GM13977 (cell line): ENCODE results near the gene C16orf96.

ENCODE experiments used
- DNase-seq: peaks from one replicate; pipeline ENCODE4 v3.0.0; 2012; ENCODE audit warnings: low spot score
- in situ Hi-C: fragments of 300-500 bp; cut with MboI; formaldehyde crosslinking; loops from one replicate; pipeline ENCODE4 v1.12.0; 2022; ENCODE audit warnings: low sequenced_read_pairs, low pct_unique_long_range_greater_than_20kb, mixed read lengths, inconsistent platforms; ENCODE audit not compliant: unreplicated experiment
- TF ChIP-seq, protein P1 (sequence below): IDR thresholded peaks from 2 replicates; pipeline ENCODE4 v1.5.1; 2012; ENCODE audit warnings: mild to moderate bottlenecking, control low read depth; ENCODE audit not compliant: insufficient read depth; ENCODE audit errors: extremely low read depth, missing control alignments

The C16orf96 gene

DNA sequence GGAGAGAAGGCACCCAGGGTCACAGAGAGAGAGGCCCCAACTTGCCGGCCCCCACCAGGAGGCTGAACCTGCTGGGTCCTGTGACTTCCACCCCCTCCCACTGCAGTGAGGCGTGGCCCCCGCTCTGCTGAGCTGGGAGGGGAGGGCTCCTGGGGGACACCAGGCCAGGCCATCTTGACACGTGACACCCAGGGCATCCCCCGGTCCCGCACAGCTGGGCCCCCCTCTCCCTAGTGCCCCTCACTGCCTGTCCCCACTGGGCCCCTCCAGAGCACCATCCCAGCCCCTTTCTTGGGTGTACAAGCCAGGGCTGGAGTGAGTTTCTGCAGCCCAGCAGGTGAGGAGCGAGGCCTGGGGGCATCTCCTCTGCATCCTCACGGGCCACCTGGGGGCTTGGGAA, 46.2 kb downstream of the C16orf96 start:
- no peak for DNase-seq
- in situ Hi-C loops: no loop called here
- TF ChIP-seq, protein P1, sequence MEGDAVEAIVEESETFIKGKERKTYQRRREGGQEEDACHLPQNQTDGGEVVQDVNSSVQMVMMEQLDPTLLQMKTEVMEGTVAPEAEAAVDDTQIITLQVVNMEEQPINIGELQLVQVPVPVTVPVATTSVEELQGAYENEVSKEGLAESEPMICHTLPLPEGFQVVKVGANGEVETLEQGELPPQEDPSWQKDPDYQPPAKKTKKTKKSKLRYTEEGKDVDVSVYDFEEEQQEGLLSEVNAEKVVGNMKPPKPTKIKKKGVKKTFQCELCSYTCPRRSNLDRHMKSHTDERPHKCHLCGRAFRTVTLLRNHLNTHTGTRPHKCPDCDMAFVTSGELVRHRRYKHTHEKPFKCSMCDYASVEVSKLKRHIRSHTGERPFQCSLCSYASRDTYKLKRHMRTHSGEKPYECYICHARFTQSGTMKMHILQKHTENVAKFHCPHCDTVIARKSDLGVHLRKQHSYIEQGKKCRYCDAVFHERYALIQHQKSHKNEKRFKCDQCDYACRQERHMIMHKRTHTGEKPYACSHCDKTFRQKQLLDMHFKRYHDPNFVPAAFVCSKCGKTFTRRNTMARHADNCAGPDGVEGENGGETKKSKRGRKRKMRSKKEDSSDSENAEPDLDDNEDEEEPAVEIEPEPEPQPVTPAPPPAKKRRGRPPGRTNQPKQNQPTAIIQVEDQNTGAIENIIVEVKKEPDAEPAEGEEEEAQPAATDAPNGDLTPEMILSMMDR: no peak

DNA sequence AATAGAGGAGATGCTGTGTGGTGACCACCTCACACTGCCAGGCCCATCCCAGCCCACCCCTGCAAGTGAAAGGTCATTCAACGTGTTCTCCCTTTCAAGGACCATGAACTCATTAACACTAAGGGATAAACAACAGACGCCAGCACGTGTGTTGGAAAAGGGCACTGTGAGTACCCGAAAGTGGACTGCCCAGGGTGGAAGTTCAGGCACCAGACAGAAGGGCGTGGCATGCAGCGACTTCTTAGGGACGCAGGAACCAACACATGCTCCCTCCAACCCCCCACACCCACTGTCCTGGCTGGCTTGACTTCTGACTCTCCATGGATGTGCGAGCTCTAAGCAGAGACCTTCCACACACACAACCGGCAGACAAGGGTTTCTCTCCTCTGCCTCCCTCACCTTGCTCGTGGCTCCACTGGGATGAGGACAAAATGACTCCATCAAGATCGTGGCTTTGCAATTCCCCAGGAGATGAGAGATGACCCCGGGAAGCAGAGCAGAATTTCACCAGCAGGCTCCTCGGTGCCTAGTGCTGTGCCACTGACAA, 47.6 kb downstream of the C16orf96 start:
- TF ChIP-seq, protein P1: no peak
- no peak for DNase-seq
- in situ Hi-C loops: no loop called here

DNA sequence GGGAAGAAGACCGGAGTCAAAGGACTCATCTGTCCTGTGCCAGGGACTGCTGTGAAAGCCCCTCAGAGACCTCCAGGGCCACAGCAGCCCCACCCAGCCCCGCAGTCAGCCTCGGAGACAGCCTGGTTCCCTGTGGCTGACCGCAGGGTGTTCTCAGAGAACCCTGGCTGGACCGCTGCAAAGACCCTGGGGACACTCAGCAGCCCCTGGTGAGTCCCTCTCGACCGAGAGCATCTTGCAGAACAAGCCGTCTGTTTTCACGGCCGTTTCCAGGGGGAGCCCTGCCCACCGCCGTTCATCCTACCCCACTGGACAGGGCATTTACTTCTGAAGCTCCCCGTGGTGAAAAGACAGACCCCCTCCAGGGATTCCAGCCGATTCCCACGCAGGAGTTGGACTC, 48.3 kb downstream of the C16orf96 start:
- TF ChIP-seq, protein P1: no peak
- DNase-seq: no peak
- in situ Hi-C loops: no loop called here

DNA sequence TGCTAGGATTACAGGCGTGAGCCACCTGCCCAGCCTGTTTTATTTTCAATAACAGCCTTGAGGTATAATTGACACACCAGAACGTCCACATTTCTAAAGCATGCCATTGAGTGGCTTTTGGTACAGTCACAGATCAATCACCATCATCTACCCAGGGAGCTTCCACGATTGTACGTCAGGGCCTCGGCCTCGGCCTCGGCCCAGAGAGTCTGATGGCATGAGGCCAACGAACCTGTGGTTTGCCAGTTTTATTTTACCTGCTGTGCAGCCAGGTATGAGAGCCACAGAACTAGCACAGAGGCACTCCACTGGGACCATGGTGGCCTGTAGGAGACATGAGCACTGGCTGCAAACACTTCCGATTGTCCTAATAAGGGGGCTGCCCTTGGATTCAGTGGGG, 50.2 kb downstream of the C16orf96 start:
- in situ Hi-C loops: no loop called here
- TF ChIP-seq, protein P1: no peak
- no peak for DNase-seq

DNA sequence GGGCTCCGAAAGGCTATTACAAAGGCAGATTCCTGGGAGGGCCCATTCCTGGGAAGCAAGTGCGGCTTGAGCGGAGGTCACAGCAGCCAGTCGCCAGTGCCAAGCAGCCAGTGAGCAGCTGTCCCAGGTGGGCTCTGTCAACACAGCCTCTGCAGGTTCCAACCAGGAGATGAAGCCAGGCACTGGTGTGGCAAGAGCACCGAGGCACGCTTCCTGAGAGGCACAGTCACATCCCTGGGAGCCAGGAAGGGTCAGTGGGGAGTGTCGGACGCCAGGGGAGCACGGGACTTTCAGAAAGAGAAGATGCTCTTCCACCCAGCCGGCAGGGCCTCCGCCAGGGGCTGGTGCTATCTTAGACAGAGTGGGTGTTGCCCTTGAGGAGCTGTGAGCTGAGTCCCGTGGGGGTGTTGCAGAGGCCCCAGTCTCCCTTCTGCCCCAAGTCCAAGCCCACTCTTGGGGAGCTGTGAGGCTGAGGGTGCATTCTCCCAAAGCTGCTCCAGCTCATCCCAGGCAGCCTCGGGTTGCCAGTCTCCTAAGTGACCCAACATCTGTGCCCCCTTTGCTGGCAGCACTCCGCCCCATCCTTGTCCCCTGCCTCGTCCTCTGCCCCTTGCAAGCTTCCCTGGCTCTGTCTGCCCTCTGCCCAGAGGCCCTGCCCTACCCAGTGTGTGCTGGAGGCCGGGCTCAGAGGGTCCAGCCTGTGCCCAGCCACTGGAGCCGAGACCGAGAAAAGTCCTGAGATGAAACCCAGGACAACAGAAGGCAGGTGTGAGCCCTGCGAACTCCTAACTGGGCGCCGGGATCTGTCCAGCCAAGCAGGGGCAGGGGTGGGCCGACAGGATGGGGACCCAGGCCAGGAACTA, 51.9 kb downstream of the C16orf96 start:
- DNase-seq: no peak
- in situ Hi-C loops: no loop called here
- TF ChIP-seq, protein P1: no peak

DNA sequence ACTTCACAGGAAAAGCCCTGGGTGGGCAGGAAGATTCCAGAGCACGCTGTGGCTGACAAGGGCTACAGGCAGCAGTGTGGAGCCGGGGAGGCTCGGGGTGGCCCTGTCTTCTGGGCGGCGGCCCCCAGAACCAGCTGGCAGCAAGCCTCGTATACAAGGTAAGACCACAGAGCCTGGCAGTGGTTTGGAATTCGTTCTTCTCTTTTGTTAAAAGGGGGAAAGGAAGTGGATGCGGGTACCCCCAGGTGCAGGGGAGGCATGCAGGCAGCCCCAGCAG, 52.5 kb downstream of the C16orf96 start:
- TF ChIP-seq, protein P1: no peak
- in situ Hi-C loops: no loop called here
- no peak for DNase-seq
